Fibroblast of upper back skin (primary cell): ENCODE results near the gene BCL7B.

Experiments
- DNase-seq: peaks from one replicate; pipeline ENCODE4 v3.0.0-alpha.2; 2013

Gene BCL7B

GRCh38 chr7:73487486-73487885 is 70.0 kb downstream of the BCL7B start:
- DNase-seq = no peak
